RPMI8226 (cell line): ENCODE measurements around the gene THAP12.

Source experiments
- DNase-seq: peaks from one replicate; pipeline ENCODE4 v3.0.0-alpha.2; 2015

Gene THAP12

DNA sequence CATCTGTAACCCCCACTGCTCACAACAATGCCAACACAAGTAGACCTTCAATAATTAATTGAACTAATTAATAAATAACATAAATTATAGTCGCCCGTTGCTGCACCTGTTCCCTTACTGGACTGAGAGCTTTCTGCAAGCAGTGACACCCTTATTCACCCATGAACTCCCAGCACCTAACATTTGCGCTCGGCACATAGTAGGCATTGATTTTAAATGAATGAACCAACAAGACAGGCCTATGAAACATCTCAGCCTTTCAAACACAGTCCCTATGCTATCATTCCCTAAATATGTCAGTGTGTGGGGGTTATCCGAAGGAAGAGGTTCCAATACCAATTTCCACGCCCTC lies 1.1 kb downstream of the THAP12 start:
- no peak for DNase-seq

- DNase-seq, result no peak
These were observed 4.0 kb downstream of the THAP12 start for GRCh38 chr11:76376746-76377558.

- no peak for DNase-seq
These were observed 9.8 kb downstream of the THAP12 start for GRCh38 chr11:76371170-76371569.

- DNase-seq, result no peak
These were observed 11.5 kb downstream of the THAP12 start for GRCh38 chr11:76369406-76369805.

GRCh38 chr11:76368490-76368889 lies 12.4 kb downstream of the THAP12 start:
- DNase-seq, result no peak

- DNase-seq, result no peak
These were observed 15.8 kb downstream of the THAP12 start for GRCh38 chr11:76365038-76365679.

DNA sequence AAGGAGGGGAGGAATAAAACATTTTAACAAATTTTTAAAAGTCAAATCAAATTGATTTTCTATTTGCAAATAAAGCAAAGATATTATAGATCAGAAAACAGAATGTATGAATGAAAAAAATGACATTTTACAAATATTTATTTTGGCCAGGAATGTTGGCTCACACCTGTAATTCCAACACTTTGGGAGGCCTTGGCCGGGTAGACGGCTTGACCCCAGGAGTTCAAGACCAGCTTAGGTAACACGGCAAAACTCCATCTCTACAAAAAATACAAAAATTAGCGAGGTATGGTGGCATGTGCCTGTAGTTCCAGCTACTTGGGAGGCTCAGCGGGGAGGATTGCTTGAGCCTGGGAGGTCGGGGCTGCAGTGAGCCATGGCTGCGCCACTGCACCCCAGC lies 18.2 kb downstream of the THAP12 start:
- no peak for DNase-seq

DNA sequence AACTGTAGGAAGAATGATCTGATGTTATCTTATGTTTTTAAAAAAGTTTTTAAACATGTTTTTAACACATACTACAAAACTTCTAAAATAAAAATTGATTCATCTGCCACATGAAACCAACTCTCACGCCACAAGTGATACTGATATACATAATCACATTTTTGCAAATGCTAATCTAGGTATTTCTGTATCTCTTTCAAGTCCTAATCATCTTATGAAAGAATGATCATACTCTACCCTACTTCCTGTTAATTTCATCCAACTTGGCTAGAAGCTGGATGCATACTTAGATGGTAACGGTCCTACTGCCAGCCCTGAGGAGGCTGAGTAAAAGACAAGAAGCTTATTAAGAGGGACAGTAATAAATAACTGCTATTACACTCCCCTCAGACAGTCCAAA lies 19.2 kb downstream of the THAP12 start:
- DNase-seq, result no peak

DNA sequence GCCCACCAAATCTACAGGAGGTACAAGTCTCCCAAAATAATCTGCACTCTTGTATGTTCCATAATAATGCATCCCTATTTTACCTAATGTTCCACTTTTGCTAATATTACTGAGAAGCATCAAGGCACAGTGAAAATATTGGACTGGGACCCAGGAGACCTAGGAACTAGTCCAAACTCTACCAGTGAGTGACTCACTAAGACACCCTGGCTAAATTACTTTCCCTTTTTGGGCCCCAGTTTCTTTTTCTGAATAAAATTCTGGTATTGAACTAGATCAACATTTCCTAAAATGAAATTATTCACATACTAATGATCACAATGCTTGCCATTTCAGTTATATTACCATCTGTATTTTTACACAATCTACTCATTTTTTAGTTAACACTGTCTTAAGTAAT lies 19.6 kb downstream of the THAP12 start:
- no peak for DNase-seq

- no peak for DNase-seq
These were observed 25.8 kb downstream of the THAP12 start for GRCh38 chr11:76355172-76355571.

DNA sequence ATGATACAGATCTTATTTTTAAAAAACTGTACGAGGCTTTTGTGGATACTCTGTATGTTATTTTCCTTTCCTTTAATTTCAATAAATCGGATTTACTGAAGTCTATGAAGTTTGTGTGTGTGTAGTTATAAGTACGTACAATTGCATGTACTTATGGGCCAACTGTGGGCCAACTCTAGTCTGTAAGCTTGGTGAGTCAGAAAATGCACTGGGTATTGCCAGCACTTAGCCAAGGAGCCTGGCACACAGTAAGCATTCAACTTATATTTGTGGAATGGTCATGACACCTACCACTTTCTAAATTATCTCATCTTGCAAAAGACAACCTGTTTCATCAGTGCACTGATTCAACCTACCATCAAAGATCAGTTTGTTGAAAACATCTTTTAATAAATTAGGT lies 32.6 kb downstream of the THAP12 start:
- DNase-seq, result no peak

- DNase-seq, result no peak
These were observed 33.5 kb downstream of the THAP12 start for GRCh38 chr11:76347466-76347865.

DNA sequence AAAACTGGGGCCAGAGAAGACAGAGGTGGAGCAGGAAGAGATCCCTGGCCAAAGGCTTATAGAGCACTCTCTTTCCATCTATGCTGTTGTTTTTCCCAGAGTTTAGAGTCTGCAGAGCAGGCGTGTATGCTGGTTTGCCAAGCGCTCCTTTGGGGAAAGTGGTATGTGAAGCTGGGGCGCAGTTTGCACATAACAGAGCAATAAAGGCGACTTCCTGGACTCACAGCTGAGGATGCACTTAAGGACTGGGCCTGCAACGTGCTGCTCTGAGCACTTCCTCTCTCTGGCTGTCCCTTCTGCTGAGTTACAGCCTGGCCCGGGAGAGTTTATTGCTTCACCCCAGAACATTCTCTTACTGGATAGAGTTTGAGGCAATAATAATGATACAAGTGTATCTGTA lies 41.7 kb downstream of the THAP12 start:
- no peak for DNase-seq

GRCh38 chr11:76337923-76338322 lies 43.0 kb downstream of the THAP12 start:
- no peak for DNase-seq

GRCh38 chr11:76337469-76337868 lies 43.5 kb downstream of the THAP12 start:
- DNase-seq, result peak; percentile 30

- DNase-seq, result no peak
These were observed 44.3 kb downstream of the THAP12 start for GRCh38 chr11:76336597-76336996.

GRCh38 chr11:76335842-76336241 lies 45.1 kb downstream of the THAP12 start:
- DNase-seq, result no peak

- no peak for DNase-seq
These were observed 46.0 kb downstream of the THAP12 start for GRCh38 chr11:76334826-76335389.

GRCh38 chr11:76330651-76331050 lies 50.3 kb downstream of the THAP12 start:
- no peak for DNase-seq

DNA sequence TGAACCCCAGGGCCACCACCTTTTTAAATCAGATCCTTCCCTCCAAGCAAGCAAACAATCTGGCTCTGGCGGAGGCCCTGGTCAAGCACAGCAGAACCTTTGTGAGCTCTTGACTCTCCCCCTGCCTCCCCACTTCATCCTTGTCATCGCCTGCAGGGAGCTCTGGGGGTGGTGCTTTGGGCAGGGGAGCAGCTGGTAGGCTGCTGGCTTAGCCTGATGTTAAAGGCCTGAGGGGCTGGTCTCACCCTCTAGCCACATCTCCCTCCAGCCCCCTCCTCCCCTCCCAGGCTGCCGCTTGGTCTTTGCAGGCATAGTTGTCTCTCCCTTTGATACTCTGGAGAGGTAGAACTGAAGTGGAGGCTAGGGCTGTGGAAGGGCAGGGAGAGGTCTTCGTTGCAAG lies 50.9 kb downstream of the THAP12 start:
- no peak for DNase-seq

DNA sequence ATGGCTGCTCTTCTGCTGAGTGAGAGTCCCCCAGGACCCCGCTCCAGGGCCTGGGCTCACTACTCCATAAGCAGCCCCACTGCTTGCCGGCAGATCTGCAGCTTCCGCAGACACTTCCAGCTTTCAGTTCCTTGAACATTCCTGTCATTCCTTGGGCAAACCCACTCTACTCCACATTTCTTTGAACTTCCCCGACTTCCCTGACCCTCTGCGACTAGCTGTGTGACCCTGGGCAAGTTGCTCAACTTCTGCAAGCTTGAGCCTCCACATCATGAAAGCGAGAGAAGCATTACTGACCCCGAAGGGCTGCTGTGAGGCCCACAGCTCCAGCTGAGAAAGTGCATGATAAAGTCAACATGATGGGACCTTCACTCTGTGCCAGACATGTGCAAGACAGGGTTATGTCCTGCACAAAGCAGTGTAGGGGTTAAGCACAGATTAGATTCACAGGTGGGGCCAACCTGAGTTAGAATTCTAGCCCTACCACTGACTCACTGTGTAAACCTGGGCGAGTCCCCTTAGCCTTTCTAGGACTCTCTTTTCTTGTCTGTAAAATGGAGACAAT lies 51.8 kb downstream of the THAP12 start:
- DNase-seq, result no peak

GRCh38 chr11:76327756-76328388 lies 53.1 kb downstream of the THAP12 start:
- DNase-seq, result no peak

- no peak for DNase-seq
These were observed 53.7 kb downstream of the THAP12 start for GRCh38 chr11:76327202-76327601.

DNA sequence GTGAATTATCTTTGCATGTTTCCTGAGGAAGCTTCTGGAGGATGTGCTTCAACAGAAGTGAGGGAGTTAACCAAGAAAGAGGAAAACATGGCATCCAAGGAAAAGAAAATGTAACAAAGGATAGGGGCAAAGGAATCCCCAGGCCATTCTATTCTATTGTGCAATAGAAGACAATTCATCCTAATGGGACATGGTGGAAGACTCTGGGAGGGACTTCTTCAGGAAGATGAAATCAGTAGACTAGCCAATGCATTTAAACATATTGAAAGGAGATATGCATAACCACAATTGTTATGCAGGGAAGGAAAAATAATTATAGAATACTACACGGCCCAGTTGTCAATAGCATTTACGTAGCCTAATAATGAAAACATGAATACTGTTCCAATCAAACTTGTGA lies 55.7 kb downstream of the THAP12 start:
- DNase-seq, result no peak
